Fibroblast of mammary gland (primary cell): ENCODE data around the gene CLCN5.

Experiments
- DNase-seq: peaks from one replicate; pipeline ENCODE4 v3.0.0-alpha.2; 2010; ENCODE audit warnings: low read depth
- H3K4me3 ChIP-seq: 2 replicates; pipeline ENCODE4 v1.5.1; 2011; ENCODE audit warnings: low read depth, mild to moderate bottlenecking, low read length, moderate library complexity; ENCODE audit not compliant: control insufficient read depth
- CTCF ChIP-seq: conservative IDR thresholded peaks from 2 replicates; pipeline ENCODE4 v1.5.1; 2011; ENCODE audit warnings: low read depth, low read length, inconsistent platforms; ENCODE audit not compliant: control insufficient read depth, insufficient read depth

Gene CLCN5

GRCh38 chrX:49912861-49913260 is 9.5 kb upstream of the CLCN5 start:
- DNase-seq = no peak
- no peak for TF ChIP-seq CTCF
- no peak overlapping the region for H3K4me3 ChIP-seq

GRCh38 chrX:49915361-49916222 is 6.8 kb upstream of the CLCN5 start:
- TF ChIP-seq CTCF = peak; percentile 98

GRCh38 chrX:49919617-49920016 is 2.8 kb upstream of the CLCN5 start:
- DNase-seq = peak; percentile 45
- TF ChIP-seq CTCF = peak; percentile 84

More at GRCh38 chrX:49915361-49916222, 6.8 kb upstream of the CLCN5 start:
- peak; percentile 64 for DNase-seq
- H3K4me3 ChIP-seq = no peak overlapping the region

GRCh38 chrX:49921109-49921508 is 1.3 kb upstream of the CLCN5 start:
- TF ChIP-seq CTCF = no peak
- no peak for DNase-seq
- H3K4me3 ChIP-seq = no peak overlapping the region

More at GRCh38 chrX:49919617-49920016, 2.8 kb upstream of the CLCN5 start:
- no peak overlapping the region for H3K4me3 ChIP-seq

- no peak for TF ChIP-seq CTCF
Measured at GRCh38 chrX:49925176-49925575, 2.8 kb downstream of the CLCN5 start.

GRCh38 chrX:49930039-49930438 is 7.6 kb downstream of the CLCN5 start:
- H3K4me3 ChIP-seq = no peak overlapping the region
- TF ChIP-seq CTCF = no peak
- DNase-seq = peak; percentile 56

More at GRCh38 chrX:49925176-49925575, 2.8 kb downstream of the CLCN5 start:
- H3K4me3 ChIP-seq = no peak overlapping the region
- DNase-seq = no peak
